Measurements from ENCODE around the gene ECSIT.

GRCh38 chr19:11458236-11458900, 70.6 kb downstream of the ECSIT start:
- TF ChIP-seq, protein P1, sequence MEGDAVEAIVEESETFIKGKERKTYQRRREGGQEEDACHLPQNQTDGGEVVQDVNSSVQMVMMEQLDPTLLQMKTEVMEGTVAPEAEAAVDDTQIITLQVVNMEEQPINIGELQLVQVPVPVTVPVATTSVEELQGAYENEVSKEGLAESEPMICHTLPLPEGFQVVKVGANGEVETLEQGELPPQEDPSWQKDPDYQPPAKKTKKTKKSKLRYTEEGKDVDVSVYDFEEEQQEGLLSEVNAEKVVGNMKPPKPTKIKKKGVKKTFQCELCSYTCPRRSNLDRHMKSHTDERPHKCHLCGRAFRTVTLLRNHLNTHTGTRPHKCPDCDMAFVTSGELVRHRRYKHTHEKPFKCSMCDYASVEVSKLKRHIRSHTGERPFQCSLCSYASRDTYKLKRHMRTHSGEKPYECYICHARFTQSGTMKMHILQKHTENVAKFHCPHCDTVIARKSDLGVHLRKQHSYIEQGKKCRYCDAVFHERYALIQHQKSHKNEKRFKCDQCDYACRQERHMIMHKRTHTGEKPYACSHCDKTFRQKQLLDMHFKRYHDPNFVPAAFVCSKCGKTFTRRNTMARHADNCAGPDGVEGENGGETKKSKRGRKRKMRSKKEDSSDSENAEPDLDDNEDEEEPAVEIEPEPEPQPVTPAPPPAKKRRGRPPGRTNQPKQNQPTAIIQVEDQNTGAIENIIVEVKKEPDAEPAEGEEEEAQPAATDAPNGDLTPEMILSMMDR (IDR thresholded peaks at IDR 0.05): no peak
- TF ChIP-seq CREM (CRISPR knock-in tag; IDR thresholded peaks at IDR 0.05) (no peak), ZBTB43 (CRISPR knock-in tag; IDR thresholded peaks at IDR 0.05) (no peak), STAT6 (CRISPR knock-in tag; conservative IDR thresholded peaks at IDR 0.05; ENCODE audit: low read depth) (no peak), USF2 (CRISPR knock-in tag; IDR thresholded peaks at IDR 0.05) (no peak), NR2C2 (CRISPR knock-in tag; IDR thresholded peaks at IDR 0.05) (no peak)
- TF ChIP-seq, protein P2, sequence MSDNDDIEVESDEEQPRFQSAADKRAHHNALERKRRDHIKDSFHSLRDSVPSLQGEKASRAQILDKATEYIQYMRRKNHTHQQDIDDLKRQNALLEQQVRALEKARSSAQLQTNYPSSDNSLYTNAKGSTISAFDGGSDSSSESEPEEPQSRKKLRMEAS (CRISPR knock-in tag; IDR thresholded peaks at IDR 0.05): no peak
